ENCODE measurements around the gene MSRB3. TPM values are rescaled to one million over a fixed set of nuclear protein-coding genes. Genes with fewer than 3 reads are reported as not detected.

The MSRB3 gene
- total RNA-seq, 1 donor from 2014 or later, result 1.1 TPM

DNA sequence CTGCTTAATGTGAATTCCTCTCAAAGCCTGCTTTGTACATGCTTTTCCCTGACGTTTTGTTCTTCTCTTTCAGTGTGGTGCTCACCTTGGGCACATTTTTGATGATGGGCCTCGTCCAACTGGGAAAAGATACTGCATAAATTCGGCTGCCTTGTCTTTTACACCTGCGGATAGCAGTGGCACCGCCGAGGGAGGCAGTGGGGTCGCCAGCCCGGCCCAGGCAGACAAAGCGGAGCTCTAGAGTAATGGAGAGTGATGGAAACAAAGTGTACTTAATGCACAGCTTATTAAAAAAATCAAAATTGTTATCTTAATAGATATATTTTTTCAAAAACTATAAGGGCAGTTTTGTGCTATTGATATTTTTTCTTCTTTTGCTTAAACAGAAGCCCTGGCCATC, 184.6 kb downstream of the MSRB3 start:
- DNase-seq (ENCODE audit: low spot score, unreplicated experiment), result no peak
- no peak overlapping the region for H3K4me3 Mint-ChIP-seq (ENCODE audit: low read depth)
- no peaks in the 10 kb centered on the region for H3K36me3 Mint-ChIP-seq (ENCODE audit: insufficient read depth)
- TF ChIP-seq, protein P1, sequence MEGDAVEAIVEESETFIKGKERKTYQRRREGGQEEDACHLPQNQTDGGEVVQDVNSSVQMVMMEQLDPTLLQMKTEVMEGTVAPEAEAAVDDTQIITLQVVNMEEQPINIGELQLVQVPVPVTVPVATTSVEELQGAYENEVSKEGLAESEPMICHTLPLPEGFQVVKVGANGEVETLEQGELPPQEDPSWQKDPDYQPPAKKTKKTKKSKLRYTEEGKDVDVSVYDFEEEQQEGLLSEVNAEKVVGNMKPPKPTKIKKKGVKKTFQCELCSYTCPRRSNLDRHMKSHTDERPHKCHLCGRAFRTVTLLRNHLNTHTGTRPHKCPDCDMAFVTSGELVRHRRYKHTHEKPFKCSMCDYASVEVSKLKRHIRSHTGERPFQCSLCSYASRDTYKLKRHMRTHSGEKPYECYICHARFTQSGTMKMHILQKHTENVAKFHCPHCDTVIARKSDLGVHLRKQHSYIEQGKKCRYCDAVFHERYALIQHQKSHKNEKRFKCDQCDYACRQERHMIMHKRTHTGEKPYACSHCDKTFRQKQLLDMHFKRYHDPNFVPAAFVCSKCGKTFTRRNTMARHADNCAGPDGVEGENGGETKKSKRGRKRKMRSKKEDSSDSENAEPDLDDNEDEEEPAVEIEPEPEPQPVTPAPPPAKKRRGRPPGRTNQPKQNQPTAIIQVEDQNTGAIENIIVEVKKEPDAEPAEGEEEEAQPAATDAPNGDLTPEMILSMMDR (IDR thresholded peaks at IDR 0.05; ENCODE audit: unreplicated experiment), result no peak
- no peaks in the 10 kb centered on the region for H3K9me3 Mint-ChIP-seq (ENCODE audit: low read depth)
- H3K4me1 Mint-ChIP-seq (ENCODE audit: low read depth), result no peaks in the 10 kb centered on the region
- no peak overlapping the region for H3K27ac Mint-ChIP-seq
- H3K27me3 Mint-ChIP-seq, result no peaks in the 10 kb centered on the region

DNA sequence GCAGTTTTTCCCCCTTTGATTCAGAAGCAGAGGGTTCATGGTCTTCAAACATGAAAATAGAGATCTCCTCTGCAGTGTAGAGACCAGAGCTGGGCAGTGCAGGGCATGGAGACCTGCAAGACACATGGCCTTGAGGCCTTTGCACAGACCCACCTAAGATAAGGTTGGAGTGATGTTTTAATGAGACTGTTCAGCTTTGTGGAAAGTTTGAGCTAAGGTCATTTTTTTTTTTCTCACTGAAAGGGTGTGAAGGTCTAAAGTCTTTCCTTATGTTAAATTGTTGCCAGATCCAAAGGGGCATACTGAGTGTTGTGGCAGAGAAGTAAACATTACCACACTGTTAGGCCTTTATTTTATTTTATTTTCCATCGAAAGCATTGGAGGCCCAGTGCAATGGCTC, 185.1 kb downstream of the MSRB3 start:
- Mint-ChIP-seq H3K27me3 (no peaks in the 10 kb centered on the region), H3K36me3 (ENCODE audit: insufficient read depth) (no peaks in the 10 kb centered on the region)

DNA sequence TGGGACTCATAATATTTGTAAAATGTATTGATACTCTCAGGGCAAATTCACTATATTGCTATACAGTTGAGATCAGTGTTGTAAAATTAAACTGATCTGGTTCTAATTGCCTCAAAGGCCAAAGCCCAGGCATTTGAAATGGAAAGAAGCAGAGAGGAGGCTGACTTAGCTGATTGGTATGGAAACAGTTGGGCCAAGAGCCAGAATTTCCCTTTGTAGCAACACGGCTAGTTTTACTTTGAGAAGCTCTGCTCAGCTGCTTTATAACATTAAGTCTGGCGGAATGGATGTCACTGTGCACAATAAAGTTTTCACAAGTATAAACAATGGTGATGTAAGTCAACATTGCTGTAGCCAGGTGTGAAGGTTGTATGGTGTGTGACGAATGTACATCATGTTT, 186.4 kb downstream of the MSRB3 start:
- Mint-ChIP-seq H3K36me3 (ENCODE audit: insufficient read depth) (no peaks in the 10 kb centered on the region), H3K27me3 (no peaks in the 10 kb centered on the region)

More for the DNA sequence above, 185.1 kb downstream of the MSRB3 start:
- Mint-ChIP-seq H3K4me1 (ENCODE audit: low read depth) (no peaks in the 10 kb centered on the region), H3K4me3 (ENCODE audit: low read depth) (no peak overlapping the region), H3K9me3 (ENCODE audit: low read depth) (no peaks in the 10 kb centered on the region), H3K27ac (peak overlapping the region; percentile 62)
- no peak for DNase-seq (ENCODE audit: low spot score, unreplicated experiment)
- TF ChIP-seq, protein P1 (IDR thresholded peaks at IDR 0.05; ENCODE audit: unreplicated experiment), result no peak

DNA sequence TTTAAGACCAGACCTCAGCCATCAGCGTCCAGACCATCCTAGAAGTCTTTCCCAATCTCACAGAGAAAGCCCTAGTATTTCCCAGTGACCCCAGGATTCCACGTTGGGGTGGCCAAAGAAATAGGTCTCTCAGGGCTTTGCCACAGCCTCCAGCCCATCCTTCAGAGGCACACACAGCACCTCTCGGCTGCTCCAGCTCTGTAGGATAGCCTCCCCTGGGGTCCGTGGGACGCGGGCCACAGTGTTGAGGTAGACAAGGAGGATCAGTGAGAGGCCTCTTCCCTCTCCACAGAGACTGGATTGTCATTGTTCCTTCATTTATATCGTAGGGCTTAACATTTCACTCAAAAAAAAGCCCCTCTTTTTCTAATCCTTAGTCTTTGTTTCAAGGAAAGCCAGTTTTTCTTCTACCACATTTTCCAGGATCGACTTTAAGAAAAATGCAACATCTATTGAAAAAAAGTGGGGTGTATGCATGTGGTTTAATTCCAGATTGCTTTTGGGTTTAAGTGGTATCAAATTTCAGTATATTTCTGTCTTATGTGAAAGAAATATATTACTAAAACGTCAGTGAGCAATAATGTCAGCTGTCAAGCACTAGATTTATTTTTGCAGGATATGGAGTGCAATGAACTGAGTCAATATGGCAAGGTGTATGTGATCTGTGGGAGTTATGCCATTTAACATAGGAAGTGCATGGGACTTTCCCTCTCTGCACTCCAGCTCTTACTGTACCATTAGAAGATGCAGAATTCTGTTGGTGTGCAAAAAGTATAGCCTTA, 187.5 kb downstream of the MSRB3 start:
- no peaks in the 10 kb centered on the region for H3K27me3 Mint-ChIP-seq
- H3K36me3 Mint-ChIP-seq (ENCODE audit: insufficient read depth), result no peaks in the 10 kb centered on the region
- H3K27ac Mint-ChIP-seq, result no peak overlapping the region
- no peak overlapping the region for H3K4me3 Mint-ChIP-seq (ENCODE audit: low read depth)
- no peak for DNase-seq (ENCODE audit: low spot score, unreplicated experiment)
- no peaks in the 10 kb centered on the region for H3K9me3 Mint-ChIP-seq (ENCODE audit: low read depth)
- TF ChIP-seq, protein P1 (IDR thresholded peaks at IDR 0.05; ENCODE audit: unreplicated experiment), result no peak
- H3K4me1 Mint-ChIP-seq (ENCODE audit: low read depth), result no peaks in the 10 kb centered on the region

More for the DNA sequence above, 186.4 kb downstream of the MSRB3 start:
- Mint-ChIP-seq H3K9me3 (ENCODE audit: low read depth) (no peaks in the 10 kb centered on the region), H3K4me3 (ENCODE audit: low read depth) (no peak overlapping the region), H3K27ac (no peak overlapping the region), H3K4me1 (ENCODE audit: low read depth) (no peaks in the 10 kb centered on the region)
- TF ChIP-seq, protein P1 (IDR thresholded peaks at IDR 0.05; ENCODE audit: unreplicated experiment), result no peak
- no peak for DNase-seq (ENCODE audit: low spot score, unreplicated experiment)

DNA sequence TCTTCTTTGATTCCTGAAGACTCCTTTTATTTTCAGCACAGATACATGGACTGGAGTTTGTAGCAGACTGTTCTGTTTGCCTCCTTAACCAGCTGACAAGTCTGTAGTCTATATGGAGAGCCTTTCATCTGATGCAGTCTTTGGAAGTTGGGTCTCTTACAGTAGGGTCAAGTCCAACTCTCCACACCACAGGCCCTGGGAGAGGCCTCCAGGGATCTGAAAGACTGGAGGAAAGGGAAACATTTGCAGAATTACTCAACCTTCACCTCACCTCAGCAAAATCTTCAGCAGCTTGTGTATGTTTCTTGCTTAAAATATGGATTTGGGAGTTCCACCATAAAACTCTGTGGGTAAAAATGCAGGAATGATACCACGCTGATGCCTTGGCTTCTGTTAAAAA, 188.4 kb downstream of the MSRB3 start:
- no peak overlapping the region for H3K27ac Mint-ChIP-seq
- no peaks in the 10 kb centered on the region for H3K4me1 Mint-ChIP-seq (ENCODE audit: low read depth)
- H3K4me3 Mint-ChIP-seq (ENCODE audit: low read depth), result no peak overlapping the region
- no peaks in the 10 kb centered on the region for H3K36me3 Mint-ChIP-seq (ENCODE audit: insufficient read depth)
- H3K9me3 Mint-ChIP-seq (ENCODE audit: low read depth), result no peaks in the 10 kb centered on the region
- H3K27me3 Mint-ChIP-seq, result peaks cover 2% of the 10 kb centered on the region
- TF ChIP-seq, protein P1 (IDR thresholded peaks at IDR 0.05; ENCODE audit: unreplicated experiment), result no peak
- DNase-seq (ENCODE audit: low spot score, unreplicated experiment), result no peak
